ENCODE data around the gene CKB.

CKB gene

DNA sequence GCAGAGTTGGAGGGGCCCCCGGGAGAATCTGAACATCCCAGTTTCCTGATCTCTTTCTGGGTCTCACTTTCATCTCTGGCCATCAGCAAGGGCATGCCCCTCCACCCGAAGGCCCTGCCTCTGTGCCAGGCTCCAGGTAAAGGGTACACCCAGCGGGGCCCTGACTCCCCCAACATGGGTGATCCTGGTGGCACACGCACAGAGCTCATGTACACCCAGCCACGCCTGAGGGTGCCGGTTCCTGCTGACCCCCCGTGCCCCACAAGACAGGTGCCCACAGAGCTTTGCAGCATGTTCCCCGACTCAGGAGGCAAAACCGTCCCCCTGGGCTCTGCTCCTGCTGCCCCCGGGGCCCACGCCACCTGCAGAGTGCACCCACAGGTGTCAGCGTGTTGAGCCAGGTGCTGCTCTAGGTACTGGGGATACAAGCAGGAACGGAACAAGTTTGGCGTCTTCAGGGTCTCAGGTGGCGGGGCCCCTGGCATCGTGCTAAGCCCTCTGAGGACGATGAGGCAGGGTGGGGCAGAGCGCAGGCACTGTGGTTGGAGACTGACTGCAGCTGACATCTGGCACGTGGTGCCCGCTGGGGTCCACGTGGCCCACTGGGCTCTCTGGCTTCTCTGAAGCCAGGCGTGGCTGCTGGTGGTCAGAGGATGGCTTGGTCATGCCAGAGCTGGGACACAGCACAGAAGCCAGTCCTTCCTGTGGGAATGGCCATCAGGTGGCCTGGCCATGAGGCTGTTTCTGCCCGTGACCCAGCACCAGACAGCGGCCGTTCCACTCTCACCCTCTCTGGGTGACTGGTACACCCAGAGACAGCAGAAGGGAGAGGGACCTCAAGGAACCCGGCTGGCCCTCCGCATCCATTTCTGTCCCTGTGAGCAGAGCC lies 26.1 kb upstream of the CKB start:
- no peak overlapping the region for H3K4me3 ChIP-seq (ENCODE audit: low read length)
- TF ChIP-seq, protein P1, sequence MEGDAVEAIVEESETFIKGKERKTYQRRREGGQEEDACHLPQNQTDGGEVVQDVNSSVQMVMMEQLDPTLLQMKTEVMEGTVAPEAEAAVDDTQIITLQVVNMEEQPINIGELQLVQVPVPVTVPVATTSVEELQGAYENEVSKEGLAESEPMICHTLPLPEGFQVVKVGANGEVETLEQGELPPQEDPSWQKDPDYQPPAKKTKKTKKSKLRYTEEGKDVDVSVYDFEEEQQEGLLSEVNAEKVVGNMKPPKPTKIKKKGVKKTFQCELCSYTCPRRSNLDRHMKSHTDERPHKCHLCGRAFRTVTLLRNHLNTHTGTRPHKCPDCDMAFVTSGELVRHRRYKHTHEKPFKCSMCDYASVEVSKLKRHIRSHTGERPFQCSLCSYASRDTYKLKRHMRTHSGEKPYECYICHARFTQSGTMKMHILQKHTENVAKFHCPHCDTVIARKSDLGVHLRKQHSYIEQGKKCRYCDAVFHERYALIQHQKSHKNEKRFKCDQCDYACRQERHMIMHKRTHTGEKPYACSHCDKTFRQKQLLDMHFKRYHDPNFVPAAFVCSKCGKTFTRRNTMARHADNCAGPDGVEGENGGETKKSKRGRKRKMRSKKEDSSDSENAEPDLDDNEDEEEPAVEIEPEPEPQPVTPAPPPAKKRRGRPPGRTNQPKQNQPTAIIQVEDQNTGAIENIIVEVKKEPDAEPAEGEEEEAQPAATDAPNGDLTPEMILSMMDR (conservative IDR thresholded peaks at IDR 0.05; ENCODE audit: low read depth, low read length), result no peak
- no peak for DNase-seq (ENCODE audit: low read depth)

DNA sequence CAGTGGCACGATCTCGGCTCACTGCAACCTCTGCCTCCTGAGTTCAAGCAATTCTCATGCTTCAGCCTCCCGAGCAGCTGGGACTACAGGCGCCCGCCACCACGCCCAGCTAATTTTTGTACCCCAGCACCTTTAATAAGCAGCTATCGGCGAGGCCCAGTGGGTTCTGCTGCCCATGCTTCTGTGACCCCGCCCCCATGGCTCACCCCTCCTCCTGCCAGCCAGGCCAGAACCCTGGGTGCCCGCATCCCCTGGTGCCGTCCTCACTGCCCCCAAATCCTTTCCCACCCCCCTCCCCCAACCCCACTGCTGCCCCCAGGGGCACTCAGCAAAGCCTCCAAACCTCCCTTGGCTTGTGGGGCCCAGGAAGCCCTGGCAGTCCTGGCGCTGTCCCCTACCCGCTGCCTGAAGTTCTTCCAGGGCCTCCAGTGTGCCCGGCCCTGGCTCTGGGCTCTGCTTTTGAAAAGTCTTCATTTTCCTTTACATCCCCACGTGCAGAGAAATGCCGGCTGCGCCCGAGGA lies 25.4 kb upstream of the CKB start:
- TF ChIP-seq, protein P1 (conservative IDR thresholded peaks at IDR 0.05; ENCODE audit: low read depth, low read length), result no peak

DNA sequence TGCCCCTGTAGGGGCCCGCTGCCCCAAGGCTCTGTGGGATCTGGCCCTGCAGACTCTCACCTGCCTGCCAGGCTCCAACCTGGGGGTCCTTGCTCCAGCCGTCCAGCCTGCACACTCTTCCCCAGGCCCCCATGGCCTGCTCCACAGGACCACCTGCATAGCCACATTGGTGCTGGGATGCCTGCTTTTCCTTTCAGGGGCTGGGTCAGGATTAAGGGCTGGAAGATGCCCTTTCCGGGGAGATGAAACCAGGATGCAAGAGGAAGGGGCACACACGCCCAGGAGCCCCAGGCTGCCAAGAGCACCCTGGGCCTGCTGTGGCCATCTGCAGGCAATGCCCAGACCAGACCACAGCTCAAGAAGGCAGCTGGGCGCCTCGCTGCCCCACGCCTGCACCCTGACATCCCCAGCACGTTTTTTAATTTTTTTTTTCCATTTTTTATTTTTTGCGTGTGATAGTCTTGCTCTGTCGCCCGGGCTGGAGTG lies 24.9 kb upstream of the CKB start:
- H3K4me3 ChIP-seq (ENCODE audit: low read length), result no peak overlapping the region
- TF ChIP-seq, protein P1 (conservative IDR thresholded peaks at IDR 0.05; ENCODE audit: low read depth, low read length), result no peak
- no peak for DNase-seq (ENCODE audit: low read depth)

More for the DNA sequence above, 25.4 kb upstream of the CKB start:
- no peak overlapping the region for H3K4me3 ChIP-seq (ENCODE audit: low read length)
- no peak for DNase-seq (ENCODE audit: low read depth)

GRCh38 chr14:103546652-103547454 lies 24.2 kb upstream of the CKB start:
- no peak overlapping the region for H3K4me3 ChIP-seq (ENCODE audit: low read length)
- TF ChIP-seq, protein P1 (conservative IDR thresholded peaks at IDR 0.05; ENCODE audit: low read depth, low read length), result peak; percentile 79

DNA sequence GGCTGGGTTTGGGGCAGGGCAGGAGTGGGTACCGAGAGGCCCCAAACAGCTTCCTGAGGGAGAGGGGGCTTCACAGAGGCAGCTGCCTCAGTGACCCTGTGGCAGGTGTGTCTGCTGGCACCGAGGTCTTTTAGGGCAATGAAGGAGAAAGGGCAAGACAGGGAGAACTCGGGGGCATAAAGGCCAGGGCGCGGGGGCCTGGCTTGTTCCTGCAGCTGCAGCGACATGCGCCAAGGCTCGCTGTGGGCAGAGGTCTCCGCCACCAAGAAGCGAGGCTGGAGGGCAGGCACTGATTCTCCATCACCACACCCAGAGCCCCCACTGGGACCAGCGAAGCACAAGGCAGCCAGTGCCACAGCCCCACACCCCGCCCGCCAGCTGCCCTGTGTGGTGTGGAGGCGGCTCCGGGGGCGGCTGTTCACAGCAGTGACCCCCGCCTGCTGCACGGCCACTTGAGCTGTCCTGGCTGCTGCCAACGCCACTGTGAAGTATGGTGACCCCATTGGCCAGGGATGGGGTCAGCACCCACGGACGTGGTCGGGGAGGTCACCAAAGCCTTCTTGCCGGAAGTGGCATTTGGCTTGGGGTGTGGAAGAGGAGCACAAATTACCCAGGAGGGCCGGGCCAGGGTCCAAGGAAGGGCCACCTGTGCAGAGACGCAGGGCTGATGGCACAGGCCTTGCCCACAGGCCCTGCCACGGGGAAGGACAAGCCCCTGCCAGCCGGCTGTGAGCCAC lies 23.5 kb upstream of the CKB start:
- TF ChIP-seq, protein P1 (conservative IDR thresholded peaks at IDR 0.05; ENCODE audit: low read depth, low read length), result no peak
- no peak for DNase-seq (ENCODE audit: low read depth)
- H3K4me3 ChIP-seq (ENCODE audit: low read length), result no peak overlapping the region

More at GRCh38 chr14:103546652-103547454, 24.2 kb upstream of the CKB start:
- DNase-seq (ENCODE audit: low read depth), result no peak

DNA sequence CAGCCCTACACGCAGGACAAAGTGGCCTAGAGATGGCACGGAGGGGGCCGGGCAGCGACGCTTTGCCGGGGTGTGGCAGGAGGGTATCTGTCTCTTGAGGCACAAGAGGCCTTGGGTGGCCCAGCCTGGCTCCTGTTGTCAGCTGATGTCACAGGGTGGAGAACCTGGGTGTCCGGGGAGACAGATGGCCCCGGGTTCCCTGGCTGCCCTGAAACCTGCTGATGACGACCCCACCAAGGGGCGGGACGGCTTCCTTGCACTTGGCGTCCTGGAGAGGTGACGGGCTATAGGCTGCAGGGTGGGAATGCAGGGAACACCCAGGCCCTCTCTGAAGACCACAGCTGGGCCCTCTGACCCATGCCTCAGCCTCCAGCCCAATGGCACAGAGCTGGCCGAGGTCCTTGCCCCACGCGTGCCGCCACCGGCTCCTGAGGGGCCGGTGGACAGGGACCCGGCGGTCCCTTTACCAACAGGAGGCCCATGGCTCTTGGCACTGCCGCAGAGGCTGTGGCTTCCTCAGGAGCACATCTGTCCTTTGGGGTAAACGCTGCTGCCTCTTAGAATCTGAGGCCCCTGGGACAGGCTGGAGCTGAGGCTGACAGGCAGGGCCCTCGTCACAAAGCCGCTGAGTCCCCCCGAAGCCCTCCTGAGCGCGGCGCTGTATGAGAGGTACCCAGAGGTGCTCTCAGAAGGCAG lies 22.7 kb upstream of the CKB start:
- TF ChIP-seq, protein P1 (conservative IDR thresholded peaks at IDR 0.05; ENCODE audit: low read depth, low read length), result no peak
- no peak for DNase-seq (ENCODE audit: low read depth)
- no peak overlapping the region for H3K4me3 ChIP-seq (ENCODE audit: low read length)
